Measurements from ENCODE around the gene C4orf50. TPM values are rescaled to one million over a fixed set of nuclear protein-coding genes. Genes with fewer than 3 reads are reported as not detected.

The C4orf50 gene
- total RNA-seq, 1 donor from 2014 or later, result under 0.01 TPM

GRCh38 chr4:6043188-6043587, 25.0 kb upstream of the C4orf50 start:
- no peak for DNase-seq

- no peak for DNase-seq
Measured at GRCh38 chr4:6042293-6043063, 24.2 kb upstream of the C4orf50 start.

- DNase-seq, result no peak
Measured at GRCh38 chr4:6041800-6042199, 23.6 kb upstream of the C4orf50 start.

- no peak for DNase-seq
Measured at GRCh38 chr4:6038711-6039110, 20.5 kb upstream of the C4orf50 start.

GRCh38 chr4:6035786-6036185, 17.6 kb upstream of the C4orf50 start:
- no peak for DNase-seq

- no peak for DNase-seq
Measured at GRCh38 chr4:6033381-6033780, 15.2 kb upstream of the C4orf50 start.

GRCh38 chr4:6032249-6033244, 14.3 kb upstream of the C4orf50 start:
- DNase-seq, result no peak

GRCh38 chr4:6031846-6032245, 13.6 kb upstream of the C4orf50 start:
- DNase-seq, result no peak

GRCh38 chr4:6030679-6031078, 12.4 kb upstream of the C4orf50 start:
- no peak for DNase-seq

- no peak for DNase-seq
Measured at GRCh38 chr4:6029254-6029653, 11.0 kb upstream of the C4orf50 start.

GRCh38 chr4:6028168-6028567, 9.9 kb upstream of the C4orf50 start:
- DNase-seq, result no peak

GRCh38 chr4:6027392-6027791, 9.2 kb upstream of the C4orf50 start:
- no peak for DNase-seq

GRCh38 chr4:6024313-6024960, 6.2 kb upstream of the C4orf50 start:
- no peak for DNase-seq

- no peak for DNase-seq
Measured at GRCh38 chr4:6023731-6024130, 5.5 kb upstream of the C4orf50 start.

- DNase-seq, result no peak
Measured at GRCh38 chr4:6022607-6023288, 4.5 kb upstream of the C4orf50 start.

GRCh38 chr4:6021831-6022606, 3.8 kb upstream of the C4orf50 start:
- no peak for DNase-seq

- no peak for DNase-seq
Measured at GRCh38 chr4:6020613-6021012, 2.4 kb upstream of the C4orf50 start.

- peak; percentile 71 for DNase-seq
Measured at GRCh38 chr4:6019316-6020263, 1.4 kb upstream of the C4orf50 start.

GRCh38 chr4:6017800-6018199, 431 bp downstream of the C4orf50 start:
- no peak for DNase-seq

GRCh38 chr4:6017030-6017429, 1.2 kb downstream of the C4orf50 start:
- no peak for DNase-seq

- no peak for DNase-seq
Measured at GRCh38 chr4:6013564-6013963, 4.7 kb downstream of the C4orf50 start.

All from dermis blood vessel endothelial cell (primary cell).